SU-DHL-6 (cell line): ENCODE data around the gene KLK10.
A peak's percentile ranks its signal among the peaks of the same experiment; 100 is the strongest.

ENCODE experiments used
- EZH2phosphoT487 ChIP-seq: fragments of 200-600 bp; sonication (generic), shearing (Covaris generic); conservative IDR thresholded peaks from 2 replicates; pipeline ENCODE4 v1.6.1; 2018; ENCODE audit warnings: mild to moderate bottlenecking, antibody characterized with exemption, low read length, moderate library complexity, mixed read lengths
- TF ChIP-seq, protein P1 (sequence below): fragments of 200-600 bp; sonication (generic); IDR thresholded peaks from one replicate; pipeline ENCODE4 v1.5.1; 2017; ENCODE audit warnings: antibody characterized with exemption, mild to moderate bottlenecking, low read length, moderate library complexity; ENCODE audit not compliant: insufficient read depth, poor library complexity, severe bottlenecking

GRCh38 chr19:51020988-51021651, 1.6 kb upstream of the KLK10 start:
- TF ChIP-seq EZH2phosphoT487: no peak
- TF ChIP-seq, protein P1, sequence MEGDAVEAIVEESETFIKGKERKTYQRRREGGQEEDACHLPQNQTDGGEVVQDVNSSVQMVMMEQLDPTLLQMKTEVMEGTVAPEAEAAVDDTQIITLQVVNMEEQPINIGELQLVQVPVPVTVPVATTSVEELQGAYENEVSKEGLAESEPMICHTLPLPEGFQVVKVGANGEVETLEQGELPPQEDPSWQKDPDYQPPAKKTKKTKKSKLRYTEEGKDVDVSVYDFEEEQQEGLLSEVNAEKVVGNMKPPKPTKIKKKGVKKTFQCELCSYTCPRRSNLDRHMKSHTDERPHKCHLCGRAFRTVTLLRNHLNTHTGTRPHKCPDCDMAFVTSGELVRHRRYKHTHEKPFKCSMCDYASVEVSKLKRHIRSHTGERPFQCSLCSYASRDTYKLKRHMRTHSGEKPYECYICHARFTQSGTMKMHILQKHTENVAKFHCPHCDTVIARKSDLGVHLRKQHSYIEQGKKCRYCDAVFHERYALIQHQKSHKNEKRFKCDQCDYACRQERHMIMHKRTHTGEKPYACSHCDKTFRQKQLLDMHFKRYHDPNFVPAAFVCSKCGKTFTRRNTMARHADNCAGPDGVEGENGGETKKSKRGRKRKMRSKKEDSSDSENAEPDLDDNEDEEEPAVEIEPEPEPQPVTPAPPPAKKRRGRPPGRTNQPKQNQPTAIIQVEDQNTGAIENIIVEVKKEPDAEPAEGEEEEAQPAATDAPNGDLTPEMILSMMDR: peak; percentile 56
